ENCODE data around the gene GNAO1. TPM values are rescaled to one million over a fixed set of nuclear protein-coding genes. Genes with fewer than 3 reads are reported as not detected.

GNAO1 gene
- polyA plus RNA-seq, 1 donor from 2014 or later: 31.5 TPM

DNA sequence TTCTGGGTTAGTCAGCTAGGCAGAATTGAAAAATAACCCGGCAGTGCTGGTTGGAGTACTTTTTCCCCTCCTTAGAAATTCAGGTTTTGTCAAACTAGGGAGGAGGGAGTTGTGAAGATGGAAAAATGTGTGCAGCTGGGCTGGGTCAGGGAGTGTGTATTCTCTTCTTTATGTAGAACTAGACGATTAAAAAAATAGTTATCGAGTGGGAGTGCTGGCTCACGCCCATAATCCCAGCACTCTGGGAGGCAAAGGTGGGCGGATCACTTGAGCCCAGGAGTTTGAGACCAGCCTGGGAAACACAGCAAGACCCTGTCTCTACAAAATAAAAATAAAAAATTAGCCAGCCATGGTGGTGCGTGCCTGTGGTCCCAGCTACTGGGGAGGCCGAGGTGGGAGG is 106.4 kb downstream of the GNAO1 start:
- Histone ChIP-seq H3K9me3 (ENCODE audit: low read length) (no peaks in the 10 kb centered on the region), H3K4me2 (ENCODE audit: low read length) (no peak overlapping the region), H2AFZ (ENCODE audit: low read depth, low read length) (no peak overlapping the region), H3K9me2 (ENCODE audit: insufficient read depth, low read length) (no peaks in the 10 kb centered on the region), H3K79me2 (replicated peaks; ENCODE audit: insufficient read depth, low read length) (no peaks in the 10 kb centered on the region), H3F3A (ENCODE audit: insufficient read depth, low read length, poor library complexity, severe bottlenecking) (no peaks in the 10 kb centered on the region), H3K27ac (ENCODE audit: low read length) (no peak overlapping the region), H3K9ac (ENCODE audit: low read length) (no peak overlapping the region), H4K20me1 (ENCODE audit: insufficient read depth) (peaks cover 12% of the 10 kb centered on the region), H3K4me3 (ENCODE audit: low read length) (no peak overlapping the region), H3K27me3 (ENCODE audit: insufficient read depth, low read depth, low read length) (no peaks in the 10 kb centered on the region), H3K36me3 (ENCODE audit: insufficient read depth, low read length) (no peaks in the 10 kb centered on the region)
- TF ChIP-seq TAF1 (IDR thresholded peaks at IDR 0.05; ENCODE audit: low read depth) (no peak), EP300 (conservative IDR thresholded peaks at IDR 0.05; ENCODE audit: poor library complexity, severe bottlenecking) (no peak), SMC3 (conservative IDR thresholded peaks at IDR 0.05; ENCODE audit: poor library complexity) (no peak), MXI1 (conservative IDR thresholded peaks at IDR 0.05; ENCODE audit: poor library complexity, severe bottlenecking) (no peak), RAD21 (conservative IDR thresholded peaks at IDR 0.05) (no peak), EZH2 (IDR thresholded peaks at IDR 0.05; ENCODE audit: borderline replicate concordance, insufficient read depth, low read length, poor library complexity, severe bottlenecking) (no peak), POLR2AphosphoS5 (IDR thresholded peaks at IDR 0.05) (no peak)
- TF ChIP-seq, protein P1, sequence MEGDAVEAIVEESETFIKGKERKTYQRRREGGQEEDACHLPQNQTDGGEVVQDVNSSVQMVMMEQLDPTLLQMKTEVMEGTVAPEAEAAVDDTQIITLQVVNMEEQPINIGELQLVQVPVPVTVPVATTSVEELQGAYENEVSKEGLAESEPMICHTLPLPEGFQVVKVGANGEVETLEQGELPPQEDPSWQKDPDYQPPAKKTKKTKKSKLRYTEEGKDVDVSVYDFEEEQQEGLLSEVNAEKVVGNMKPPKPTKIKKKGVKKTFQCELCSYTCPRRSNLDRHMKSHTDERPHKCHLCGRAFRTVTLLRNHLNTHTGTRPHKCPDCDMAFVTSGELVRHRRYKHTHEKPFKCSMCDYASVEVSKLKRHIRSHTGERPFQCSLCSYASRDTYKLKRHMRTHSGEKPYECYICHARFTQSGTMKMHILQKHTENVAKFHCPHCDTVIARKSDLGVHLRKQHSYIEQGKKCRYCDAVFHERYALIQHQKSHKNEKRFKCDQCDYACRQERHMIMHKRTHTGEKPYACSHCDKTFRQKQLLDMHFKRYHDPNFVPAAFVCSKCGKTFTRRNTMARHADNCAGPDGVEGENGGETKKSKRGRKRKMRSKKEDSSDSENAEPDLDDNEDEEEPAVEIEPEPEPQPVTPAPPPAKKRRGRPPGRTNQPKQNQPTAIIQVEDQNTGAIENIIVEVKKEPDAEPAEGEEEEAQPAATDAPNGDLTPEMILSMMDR (IDR thresholded peaks at IDR 0.05; ENCODE audit: poor library complexity, severe bottlenecking): no peak
- TF ChIP-seq, protein P2, sequence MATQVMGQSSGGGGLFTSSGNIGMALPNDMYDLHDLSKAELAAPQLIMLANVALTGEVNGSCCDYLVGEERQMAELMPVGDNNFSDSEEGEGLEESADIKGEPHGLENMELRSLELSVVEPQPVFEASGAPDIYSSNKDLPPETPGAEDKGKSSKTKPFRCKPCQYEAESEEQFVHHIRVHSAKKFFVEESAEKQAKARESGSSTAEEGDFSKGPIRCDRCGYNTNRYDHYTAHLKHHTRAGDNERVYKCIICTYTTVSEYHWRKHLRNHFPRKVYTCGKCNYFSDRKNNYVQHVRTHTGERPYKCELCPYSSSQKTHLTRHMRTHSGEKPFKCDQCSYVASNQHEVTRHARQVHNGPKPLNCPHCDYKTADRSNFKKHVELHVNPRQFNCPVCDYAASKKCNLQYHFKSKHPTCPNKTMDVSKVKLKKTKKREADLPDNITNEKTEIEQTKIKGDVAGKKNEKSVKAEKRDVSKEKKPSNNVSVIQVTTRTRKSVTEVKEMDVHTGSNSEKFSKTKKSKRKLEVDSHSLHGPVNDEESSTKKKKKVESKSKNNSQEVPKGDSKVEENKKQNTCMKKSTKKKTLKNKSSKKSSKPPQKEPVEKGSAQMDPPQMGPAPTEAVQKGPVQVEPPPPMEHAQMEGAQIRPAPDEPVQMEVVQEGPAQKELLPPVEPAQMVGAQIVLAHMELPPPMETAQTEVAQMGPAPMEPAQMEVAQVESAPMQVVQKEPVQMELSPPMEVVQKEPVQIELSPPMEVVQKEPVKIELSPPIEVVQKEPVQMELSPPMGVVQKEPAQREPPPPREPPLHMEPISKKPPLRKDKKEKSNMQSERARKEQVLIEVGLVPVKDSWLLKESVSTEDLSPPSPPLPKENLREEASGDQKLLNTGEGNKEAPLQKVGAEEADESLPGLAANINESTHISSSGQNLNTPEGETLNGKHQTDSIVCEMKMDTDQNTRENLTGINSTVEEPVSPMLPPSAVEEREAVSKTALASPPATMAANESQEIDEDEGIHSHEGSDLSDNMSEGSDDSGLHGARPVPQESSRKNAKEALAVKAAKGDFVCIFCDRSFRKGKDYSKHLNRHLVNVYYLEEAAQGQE (IDR thresholded peaks at IDR 0.05; ENCODE audit: borderline replicate concordance): no peak

DNA sequence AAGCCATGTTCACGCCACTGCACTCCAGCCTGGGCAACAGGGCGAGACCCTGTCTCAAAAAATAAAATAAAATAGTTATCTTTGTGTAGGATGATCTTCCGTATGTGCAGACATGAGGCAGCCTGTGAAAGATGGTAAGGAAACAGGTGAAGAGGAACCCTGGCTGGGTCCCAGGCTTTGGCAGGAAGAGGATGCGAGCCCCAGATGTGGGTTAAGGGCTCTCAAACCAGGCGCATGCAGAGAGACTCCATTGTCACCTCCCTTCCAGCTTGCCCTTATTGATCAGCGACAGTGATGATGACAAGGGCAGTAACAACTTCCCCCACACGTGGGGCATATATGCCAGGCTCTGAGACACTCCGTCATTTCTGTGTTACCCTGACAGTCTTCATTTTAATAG is 106.8 kb downstream of the GNAO1 start:
- H3K9ac ChIP-seq (ENCODE audit: low read length): no peak overlapping the region
- no peak overlapping the region for H2AFZ ChIP-seq (ENCODE audit: low read depth, low read length)
- H3K27ac ChIP-seq (ENCODE audit: low read length): no peak overlapping the region
- no peak overlapping the region for H3K4me3 ChIP-seq (ENCODE audit: low read length)
- H3F3A ChIP-seq (ENCODE audit: insufficient read depth, low read length, poor library complexity, severe bottlenecking): no peaks in the 10 kb centered on the region
- TF ChIP-seq SMC3 (conservative IDR thresholded peaks at IDR 0.05; ENCODE audit: poor library complexity) (no peak), MXI1 (conservative IDR thresholded peaks at IDR 0.05; ENCODE audit: poor library complexity, severe bottlenecking) (no peak), RAD21 (conservative IDR thresholded peaks at IDR 0.05) (no peak), EZH2 (IDR thresholded peaks at IDR 0.05; ENCODE audit: borderline replicate concordance, insufficient read depth, low read length, poor library complexity, severe bottlenecking) (no peak), TAF1 (IDR thresholded peaks at IDR 0.05; ENCODE audit: low read depth) (no peak), POLR2AphosphoS5 (IDR thresholded peaks at IDR 0.05) (no peak), EP300 (conservative IDR thresholded peaks at IDR 0.05; ENCODE audit: poor library complexity, severe bottlenecking) (no peak)
- TF ChIP-seq, protein P1 (IDR thresholded peaks at IDR 0.05; ENCODE audit: poor library complexity, severe bottlenecking): no peak
- TF ChIP-seq, protein P2 (IDR thresholded peaks at IDR 0.05; ENCODE audit: borderline replicate concordance): no peak
- no peaks in the 10 kb centered on the region for H3K9me2 ChIP-seq (ENCODE audit: insufficient read depth, low read length)
- H3K36me3 ChIP-seq (ENCODE audit: insufficient read depth, low read length): no peaks in the 10 kb centered on the region
- H4K20me1 ChIP-seq (ENCODE audit: insufficient read depth): peaks cover 12% of the 10 kb centered on the region
- H3K27me3 ChIP-seq (ENCODE audit: insufficient read depth, low read depth, low read length): no peaks in the 10 kb centered on the region
- no peaks in the 10 kb centered on the region for H3K9me3 ChIP-seq (ENCODE audit: low read length)
- no peak overlapping the region for H3K4me2 ChIP-seq (ENCODE audit: low read length)
- H3K79me2 ChIP-seq (replicated peaks; ENCODE audit: insufficient read depth, low read length): no peaks in the 10 kb centered on the region
